GM19438 (cell line): ENCODE results near the gene TBX1.
"Not testable (repeated sequence)": the region's sequence is repeated elsewhere in the genome, so short reads cannot be mapped to it uniquely, and the experiment has no call there.

ENCODE experiments used
- ATAC-seq: cut with Tn5 transposase; IDR thresholded peaks from one replicate; pipeline ENCODE4 v1.9.1; 2021; ENCODE audit warnings: low read depth; ENCODE audit not compliant: unreplicated experiment

The TBX1 gene

GRCh38 chr22:19763458-19764298 lies 3.1 kb downstream of the TBX1 start:
- no peak for ATAC-seq

DNA sequence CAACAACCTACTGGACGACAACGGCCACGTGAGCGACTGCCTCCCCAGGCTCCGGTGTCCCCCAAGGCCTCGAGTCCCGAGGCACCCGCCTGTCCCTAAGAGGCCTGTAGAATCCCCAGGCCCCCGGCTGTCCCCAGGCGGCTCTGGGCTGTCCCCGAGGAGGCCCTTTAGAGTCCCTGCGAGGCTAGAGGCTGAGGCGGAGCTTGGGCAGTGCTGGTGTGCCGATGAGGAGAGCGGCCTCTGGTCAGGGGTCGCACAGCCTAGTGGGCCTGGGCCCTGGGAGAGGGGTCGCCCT lies 3.7 kb downstream of the TBX1 start:
- ATAC-seq = no peak

GRCh38 chr22:19764636-19765476 lies 4.3 kb downstream of the TBX1 start:
- no peak for ATAC-seq

- no peak for ATAC-seq
These were observed 5.1 kb downstream of the TBX1 start for GRCh38 chr22:19765477-19766239.

GRCh38 chr22:19766240-19766510 lies 5.6 kb downstream of the TBX1 start:
- no peak for ATAC-seq

GRCh38 chr22:19766511-19767426 lies 6.2 kb downstream of the TBX1 start:
- ATAC-seq = no peak

- ATAC-seq = no peak
These were observed 7.1 kb downstream of the TBX1 start for GRCh38 chr22:19767427-19768341.

DNA sequence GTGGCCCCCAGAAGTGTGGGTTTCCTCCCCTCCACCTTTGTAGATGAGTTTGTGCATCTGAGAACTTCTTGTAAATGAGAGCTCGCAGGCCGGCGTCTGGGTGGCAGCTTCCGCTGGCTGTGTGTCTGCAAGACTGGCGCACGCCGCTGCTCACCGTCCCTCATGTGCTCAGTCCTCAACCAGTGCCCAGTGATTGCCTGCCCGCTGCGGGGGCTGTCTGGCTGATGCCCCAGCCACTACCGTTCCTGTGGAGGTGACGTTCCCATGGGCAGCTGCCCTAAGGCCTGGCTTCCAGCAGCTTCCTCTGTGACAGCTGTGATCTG lies 8.8 kb downstream of the TBX1 start:
- ATAC-seq = no peak

DNA sequence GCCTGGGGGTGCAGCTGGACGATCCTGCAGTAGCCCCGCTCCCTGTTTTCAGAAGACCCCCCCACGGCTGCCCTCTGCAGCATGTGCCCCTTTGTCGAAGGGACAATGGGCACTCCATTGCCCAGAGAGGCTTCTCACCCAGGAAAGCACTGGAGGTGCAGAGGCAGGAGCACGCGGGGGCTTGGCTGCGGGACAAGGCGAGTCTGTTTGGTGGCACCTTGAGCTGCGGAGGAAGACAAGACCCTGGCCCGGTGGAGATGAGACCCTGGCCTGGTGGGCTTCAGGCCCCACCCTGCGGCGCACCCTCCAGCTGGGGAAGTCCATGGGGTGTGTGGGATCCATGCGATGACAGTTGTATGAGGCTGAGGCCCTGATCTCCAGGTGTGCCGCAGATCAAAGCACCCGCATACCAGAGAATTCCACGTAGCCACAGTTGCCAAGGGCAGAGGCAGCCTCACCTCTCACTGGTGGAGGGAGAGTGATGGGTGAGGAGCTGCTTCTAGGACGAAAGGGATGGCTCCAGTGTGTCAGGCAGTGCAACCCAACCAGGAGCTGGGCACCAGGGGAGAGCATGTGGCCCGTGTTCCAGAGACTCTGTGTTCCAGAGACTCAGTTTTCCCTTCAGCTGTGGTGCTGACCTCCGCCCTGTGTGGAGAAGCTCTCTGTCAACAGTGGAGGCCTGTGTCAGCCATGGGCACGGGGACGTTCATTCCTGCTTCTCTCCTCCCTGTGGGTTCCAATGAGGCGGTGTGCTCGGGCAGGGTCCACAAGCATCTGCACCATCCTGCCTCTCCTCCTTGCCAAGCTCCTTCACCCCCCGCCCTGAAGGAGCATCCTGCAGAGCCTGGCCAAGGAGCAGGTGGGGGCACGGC lies 10.0 kb downstream of the TBX1 start:
- no peak for ATAC-seq

GRCh38 chr22:19772422-19772672 lies 11.8 kb downstream of the TBX1 start:
- ATAC-seq = no peak

GRCh38 chr22:19772673-19773469 lies 12.3 kb downstream of the TBX1 start:
- peak; percentile 84 for ATAC-seq

GRCh38 chr22:19773470-19774040 lies 13.0 kb downstream of the TBX1 start:
- no peak for ATAC-seq

GRCh38 chr22:19774628-19775027 lies 14.1 kb downstream of the TBX1 start:
- ATAC-seq = no peak

GRCh38 chr22:19775496-19776325 lies 15.1 kb downstream of the TBX1 start:
- no peak for ATAC-seq

DNA sequence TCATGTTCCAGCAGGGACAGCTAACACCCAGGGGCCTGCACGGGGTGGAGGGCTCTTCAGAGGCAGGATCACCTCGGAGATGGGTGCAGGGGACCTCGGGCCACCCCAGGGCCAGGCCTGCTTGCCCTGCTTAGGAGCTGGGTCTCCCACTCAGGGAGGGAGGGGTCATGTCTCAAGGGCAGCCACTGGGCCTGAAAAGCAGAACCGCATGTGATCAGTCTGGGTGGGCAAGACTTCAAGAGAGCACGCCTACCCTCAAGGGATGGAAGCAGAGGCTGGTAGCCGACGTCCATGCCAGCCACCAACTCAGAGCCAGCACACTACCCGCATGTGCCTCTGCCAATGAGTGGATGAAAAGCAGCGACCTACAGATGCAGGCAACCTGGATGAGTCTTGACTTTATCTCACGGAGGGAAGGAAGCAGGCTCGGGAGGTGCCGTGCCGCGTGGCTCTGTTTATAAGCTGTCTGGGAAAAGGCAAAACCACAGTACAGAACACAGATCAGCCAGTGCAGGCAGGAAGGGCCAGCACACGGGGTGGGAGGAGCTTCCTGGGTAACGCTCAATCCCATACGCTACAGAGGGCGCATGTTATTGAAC lies 16.0 kb downstream of the TBX1 start:
- ATAC-seq = no peak

GRCh38 chr22:19777192-19777591 lies 16.6 kb downstream of the TBX1 start:
- not testable (repeated sequence) for ATAC-seq
